Activated CD8-positive, alpha-beta memory T cell treated with anti-CD3 and anti-CD28 coated beads for 24 hours (primary cell): ENCODE data around the gene CYB561A3.
"Not testable (repeated sequence)": the region's sequence is repeated elsewhere in the genome, so short reads cannot be mapped to it uniquely, and the experiment has no call there.

Source experiments
- DNase-seq: peaks from one replicate; pipeline ENCODE4 v3.0.0-alpha.2; 2020

Gene CYB561A3

GRCh38 chr11:61361741-61362541 is at the start of gene CYB561A3, which contains the start of gene TMEM138:
Gene CYB561A3 (minus strand): TSS chr11:61361882. CDS start chr11:61356713, 5,169 bp downstream.
Gene TMEM138 (plus strand): TSS chr11:61362374. CDS start chr11:61364391, 2,017 bp downstream.
- peak; percentile 94 for DNase-seq

GRCh38 chr11:61406991-61407728 is 45.5 kb upstream of the CYB561A3 start:
- DNase-seq, result no peak

GRCh38 chr11:61406067-61406466 is 44.4 kb upstream of the CYB561A3 start:
- no peak for DNase-seq

DNA sequence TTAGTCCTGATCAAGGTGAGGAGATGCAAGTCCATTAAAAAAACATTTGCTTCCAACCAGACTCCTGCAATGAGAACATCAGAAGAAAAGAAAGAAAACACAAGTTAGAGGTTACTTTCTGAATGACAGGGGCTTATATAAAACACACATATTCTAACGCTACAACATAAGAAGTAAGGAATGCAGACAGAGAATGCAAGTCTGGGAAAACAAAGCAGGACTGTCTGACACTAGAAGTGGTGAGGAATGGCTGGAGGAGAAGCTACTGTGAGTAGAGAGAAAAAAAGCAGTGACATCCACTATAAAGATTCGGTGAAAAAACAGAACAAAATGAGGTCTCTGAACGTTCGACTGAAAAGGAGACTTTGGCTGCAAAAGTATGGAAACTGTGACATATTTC is 43.0 kb upstream of the CYB561A3 start:
- DNase-seq, result no peak

DNA sequence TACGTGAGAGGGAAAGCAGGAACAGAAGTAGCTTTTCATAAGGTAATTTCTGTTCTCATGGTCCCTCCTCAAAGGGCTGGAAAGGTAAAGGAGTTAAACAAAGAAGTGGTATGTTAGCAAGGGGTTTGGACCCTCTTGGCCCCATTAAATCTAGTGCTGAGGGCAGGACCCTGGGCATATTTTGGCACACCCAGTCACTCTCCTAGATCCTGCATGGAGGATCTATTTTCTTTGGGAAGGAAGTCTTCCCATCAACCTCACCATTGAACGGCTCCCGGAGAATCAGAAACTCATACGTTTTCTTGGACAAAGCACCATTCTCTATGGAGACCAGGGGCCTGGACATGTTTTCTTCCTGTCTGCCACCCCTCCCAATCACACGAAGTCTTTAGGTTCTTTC is 42.4 kb upstream of the CYB561A3 start:
- no peak for DNase-seq

GRCh38 chr11:61403658-61404057 is 42.0 kb upstream of the CYB561A3 start:
- no peak for DNase-seq

- no peak for DNase-seq
Measured at GRCh38 chr11:61401573-61401972, 39.9 kb upstream of the CYB561A3 start.

DNA sequence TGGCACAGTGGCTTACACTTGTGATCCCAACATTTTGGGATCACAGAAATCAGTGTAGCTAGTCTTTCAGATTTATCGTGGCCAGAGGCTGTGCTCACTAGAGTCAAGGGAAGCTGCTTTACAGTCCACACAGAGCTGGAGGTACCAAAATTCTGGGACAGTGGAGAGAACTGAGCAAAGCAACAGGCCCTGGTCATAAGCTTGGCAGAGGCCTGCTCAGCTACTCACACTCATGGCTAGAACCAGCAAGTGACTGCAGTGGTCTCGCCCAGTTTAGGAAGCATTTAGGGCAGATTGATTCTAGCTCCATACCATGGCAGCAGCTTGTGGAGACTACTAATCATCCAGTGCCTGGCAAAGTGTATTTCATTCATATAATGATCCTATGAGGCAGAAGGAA is 39.5 kb upstream of the CYB561A3 start:
- DNase-seq, result no peak

DNA sequence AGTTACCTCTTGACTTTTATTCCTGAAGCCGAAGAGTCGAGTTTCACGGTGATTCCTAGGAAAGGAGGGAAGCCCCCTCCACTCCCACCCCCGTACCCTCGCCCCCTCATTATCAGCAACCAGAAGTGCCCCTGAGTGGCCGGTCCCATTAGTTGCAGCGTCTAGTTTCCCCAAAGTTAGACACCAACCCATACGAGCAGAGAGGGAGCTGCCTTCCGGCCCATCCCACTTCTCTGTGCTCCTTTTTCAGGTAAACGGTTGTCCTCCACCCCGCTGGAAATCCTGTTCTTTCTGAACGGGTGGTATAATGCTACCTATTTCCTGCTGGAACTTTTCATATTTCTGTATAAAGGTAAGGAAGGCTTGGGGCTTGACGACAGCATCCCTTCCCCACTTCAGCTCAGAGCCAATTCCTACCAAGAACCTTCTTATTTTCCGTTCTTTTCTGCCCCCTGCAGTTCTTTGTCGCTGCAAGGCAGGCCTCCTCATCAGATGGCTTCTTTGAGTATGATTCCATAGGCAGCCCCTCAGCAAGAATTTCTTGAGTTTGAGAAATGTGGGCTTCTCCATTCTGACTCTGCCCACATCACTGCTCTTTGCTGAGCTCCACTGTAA is 31.4 kb upstream of the CYB561A3 start:
- DNase-seq, result no peak

- no peak for DNase-seq
Measured at GRCh38 chr11:61390161-61390560, 28.5 kb upstream of the CYB561A3 start.

GRCh38 chr11:61384271-61385242 is 22.9 kb upstream of the CYB561A3 start:
- no peak for DNase-seq

DNA sequence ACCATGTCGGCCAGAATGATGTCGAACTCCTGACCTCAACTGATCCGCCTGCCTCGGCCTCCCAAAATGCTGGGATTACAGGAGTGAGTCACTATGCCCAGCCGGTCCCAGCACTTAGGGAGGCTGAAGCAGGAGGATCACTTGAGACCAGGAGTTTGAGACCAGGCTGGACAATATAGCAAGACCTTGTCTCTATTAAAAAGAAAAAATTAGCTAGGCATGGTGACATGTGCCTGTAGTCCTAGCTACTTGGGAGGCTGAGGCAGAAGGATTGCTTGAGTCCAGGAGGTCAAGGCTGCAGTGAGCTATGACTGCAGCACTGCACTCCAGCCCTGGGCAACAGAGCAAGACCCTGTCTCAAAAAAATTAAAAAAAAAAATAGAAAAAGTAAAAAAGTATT is 22.2 kb upstream of the CYB561A3 start:
- not testable (repeated sequence) for DNase-seq

DNA sequence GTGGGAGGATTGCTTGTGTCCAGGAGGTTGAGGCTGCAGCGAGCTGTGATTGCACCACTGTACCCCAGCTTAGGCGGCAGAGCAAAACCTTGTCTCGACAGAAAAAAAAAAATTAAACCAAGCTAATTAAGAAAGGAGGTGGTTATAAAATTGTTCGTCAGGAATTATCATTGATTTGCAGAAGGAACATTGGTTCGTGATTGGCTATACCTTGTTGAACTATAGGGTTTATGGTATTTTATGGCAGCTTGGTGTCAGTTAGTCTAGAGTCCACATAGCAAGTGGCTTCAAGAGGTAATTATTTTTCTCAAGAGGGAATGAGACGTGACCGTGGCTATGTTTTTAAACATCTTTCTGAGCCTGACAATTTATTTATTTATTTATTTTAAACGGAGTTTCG is 19.2 kb upstream of the CYB561A3 start:
- no peak for DNase-seq

GRCh38 chr11:61378713-61379313 is 17.1 kb upstream of the CYB561A3 start:
- no peak for DNase-seq

GRCh38 chr11:61377461-61378160 is 15.9 kb upstream of the CYB561A3 start:
- no peak for DNase-seq

GRCh38 chr11:61375761-61376108 is 14.1 kb upstream of the CYB561A3 start:
- DNase-seq, result no peak

DNA sequence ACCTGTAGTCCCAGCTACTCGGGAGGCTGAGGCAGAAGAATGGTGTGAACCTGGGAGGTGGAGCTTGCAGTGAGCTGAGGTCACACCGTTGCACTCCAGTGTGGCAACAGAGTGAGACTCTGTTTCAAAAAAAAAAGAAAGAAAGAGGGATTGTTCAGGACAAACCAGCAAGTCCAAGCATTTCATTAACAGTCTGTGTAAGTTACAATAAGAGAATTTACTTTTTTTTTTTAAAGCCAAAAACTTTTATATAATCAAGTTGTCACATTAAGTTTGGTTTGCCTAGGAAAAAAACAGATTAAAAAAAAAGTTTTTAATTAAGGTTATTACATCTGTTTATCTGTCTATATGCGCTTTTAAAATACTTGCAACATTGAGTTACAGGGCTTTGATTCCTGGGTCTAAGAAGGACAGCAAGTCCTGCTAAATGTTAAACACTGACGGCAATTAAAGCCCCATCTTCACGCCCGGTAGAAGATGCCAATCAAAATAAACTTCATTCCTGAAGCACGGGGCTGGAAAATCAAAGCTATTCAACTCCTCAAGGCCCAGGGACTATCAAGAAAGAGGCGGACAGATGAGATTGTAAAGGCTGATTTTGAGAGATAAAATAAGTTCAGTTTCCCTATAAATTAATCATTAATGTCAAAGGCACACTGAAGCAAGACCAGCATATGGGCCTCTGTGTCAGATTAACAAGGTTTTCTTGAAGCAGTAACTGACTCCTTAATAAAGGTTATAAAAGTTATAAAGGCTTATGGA is 11.2 kb upstream of the CYB561A3 start:
- DNase-seq, result no peak

- no peak for DNase-seq
Measured at GRCh38 chr11:61370349-61371005, 8.8 kb upstream of the CYB561A3 start.

DNA sequence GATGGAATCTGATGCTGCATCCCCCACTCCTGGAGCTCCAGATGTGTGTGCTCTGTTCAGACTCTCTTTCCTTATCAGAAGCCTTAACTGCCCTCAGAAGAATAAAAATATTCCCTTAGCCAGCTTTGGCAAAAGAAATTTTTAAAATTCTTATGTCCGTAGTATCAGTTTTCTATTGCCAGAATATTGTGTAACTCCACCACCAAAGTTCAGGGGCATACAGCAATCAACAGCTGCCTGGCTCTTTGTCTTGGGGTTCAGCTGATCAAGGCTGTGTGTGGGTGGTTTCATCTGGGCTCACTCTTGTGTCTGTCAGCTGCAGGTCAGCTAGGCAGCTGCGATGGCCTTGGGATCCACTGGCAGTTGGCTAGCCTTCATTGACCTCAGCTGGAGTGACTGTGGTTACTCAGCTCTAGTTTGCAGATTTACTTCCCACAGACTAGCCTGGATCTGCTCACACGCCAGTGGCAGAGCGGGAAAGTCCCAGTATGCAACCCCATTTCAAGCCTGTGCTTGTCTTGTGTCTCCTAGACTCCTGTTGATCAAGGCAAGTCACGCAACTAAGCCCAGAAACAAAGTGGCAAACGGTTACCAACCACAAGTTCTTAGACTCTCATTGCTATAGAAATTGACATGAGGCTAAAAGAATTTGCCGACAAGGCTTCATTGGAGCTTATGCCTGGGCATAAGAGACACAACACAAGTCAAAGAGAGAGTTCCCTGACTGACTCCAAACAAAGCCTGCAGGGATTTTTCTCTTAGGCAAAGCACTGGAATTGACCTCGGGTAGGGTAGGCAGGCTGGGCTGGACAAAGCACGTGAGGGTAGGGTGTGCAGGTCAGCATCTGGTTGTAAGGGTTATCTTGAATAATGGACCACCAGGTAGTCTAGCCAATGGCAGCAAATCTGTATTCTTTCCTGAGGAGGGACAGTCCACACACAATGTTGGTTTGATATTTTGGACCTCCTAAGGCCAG is 8.0 kb upstream of the CYB561A3 start:
- DNase-seq, result no peak
